ENCODE results near the gene SEMA4G. TPM values are rescaled to one million over a fixed set of nuclear protein-coding genes. Genes with fewer than 3 reads are reported as not detected.
A peak's percentile ranks its signal among the peaks of the same experiment; 100 is the strongest.

SEMA4G gene
- total RNA-seq, 1 donor from 2014 or later: 0.31 TPM

DNA sequence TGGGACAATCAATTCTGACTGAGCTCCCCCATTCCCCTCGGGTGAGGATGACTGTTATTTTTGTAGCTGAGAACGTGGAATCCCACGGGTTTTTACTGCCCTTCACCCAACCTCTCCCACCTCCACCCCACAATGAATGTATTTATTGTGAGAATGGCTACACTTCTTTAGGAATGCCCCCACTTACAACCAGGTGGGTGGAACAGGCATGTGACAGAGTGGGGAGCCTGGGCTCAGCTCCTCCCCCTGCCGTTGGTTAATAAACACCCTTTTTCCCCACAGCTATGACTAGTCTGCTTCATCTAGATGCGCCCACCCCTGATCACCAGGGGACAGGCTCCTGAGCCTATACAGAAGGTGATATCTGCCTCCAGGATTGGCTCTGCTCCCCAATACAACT, 16.0 kb downstream of the SEMA4G start:
- H3K4me3 Mint-ChIP-seq: no peak overlapping the region
- H3K27ac Mint-ChIP-seq: no peak overlapping the region
- H3K9me3 Mint-ChIP-seq: no peaks in the 10 kb centered on the region
- H3K4me1 Mint-ChIP-seq (ENCODE audit: low read depth): peaks cover 18% of the 10 kb centered on the region
- intact Hi-C loops (cut with micrococcal nuclease): no loop called here
- peaks cover 31% of the 10 kb centered on the region for H3K36me3 Mint-ChIP-seq (ENCODE audit: low read depth)
- no peak for DNase-seq (ENCODE audit: low spot score)
- H3K27me3 Mint-ChIP-seq (ENCODE audit: insufficient read depth): no peaks in the 10 kb centered on the region

DNA sequence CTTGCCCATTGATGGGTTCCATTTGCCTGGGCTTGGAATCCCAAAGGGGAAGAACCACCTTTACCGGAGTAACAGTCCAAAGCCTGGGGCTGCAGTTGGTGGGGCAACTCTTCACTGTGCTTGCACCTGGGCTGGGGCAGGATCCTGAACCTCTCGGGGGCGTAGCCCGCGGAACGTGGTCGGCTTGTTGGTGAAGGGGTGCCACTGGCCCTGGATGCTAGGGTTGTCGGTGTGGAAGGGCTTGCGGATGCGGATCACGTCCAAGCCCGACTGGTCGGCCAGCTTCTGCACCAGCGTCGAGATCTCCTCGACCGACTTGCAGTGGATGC, 17.3 kb downstream of the SEMA4G start:
- Mint-ChIP-seq H3K4me1 (ENCODE audit: low read depth) (peaks cover 24% of the 10 kb centered on the region), H3K27me3 (ENCODE audit: insufficient read depth) (no peaks in the 10 kb centered on the region)
- no peak for DNase-seq (ENCODE audit: low spot score)

GRCh38 chr10:100986952-100987684, 17.8 kb downstream of the SEMA4G start, which contains the start of the genes MRPL43 and TWNK:
MRPL43 (minus strand) TSS chr10:100987497; CDS start chr10:100987443, 54 bp downstream.
TWNK (plus strand) TSS chr10:100987543; CDS start chr10:100988211, 668 bp downstream.
- H3K9me3 Mint-ChIP-seq: no peaks in the 10 kb centered on the region
- intact Hi-C loops (cut with micrococcal nuclease): loop anchor here (1.0 kb wide), 5 partner anchors 10 to 451 kb away; partner anchors contain the start of genes PDZD7, SEMA4G and SFXN3
- H3K36me3 Mint-ChIP-seq (ENCODE audit: low read depth): peaks cover 40% of the 10 kb centered on the region
- peaks cover 24% of the 10 kb centered on the region for H3K4me1 Mint-ChIP-seq (ENCODE audit: low read depth)
- no peaks in the 10 kb centered on the region for H3K27me3 Mint-ChIP-seq (ENCODE audit: insufficient read depth)
- peak; percentile 80 for DNase-seq (ENCODE audit: low spot score)
- peak within 1 kb of the TSS; percentile 98 for H3K4me3 Mint-ChIP-seq
- H3K27ac Mint-ChIP-seq: peak within 1 kb of the TSS; percentile 85

More for the DNA sequence above, 17.3 kb downstream of the SEMA4G start:
- Mint-ChIP-seq H3K27ac (no peak overlapping the region), H3K36me3 (ENCODE audit: low read depth) (peaks cover 40% of the 10 kb centered on the region), H3K4me3 (peak overlapping the region; percentile 98), H3K9me3 (no peaks in the 10 kb centered on the region)
- intact Hi-C loops (cut with micrococcal nuclease): no loop called here

DNA sequence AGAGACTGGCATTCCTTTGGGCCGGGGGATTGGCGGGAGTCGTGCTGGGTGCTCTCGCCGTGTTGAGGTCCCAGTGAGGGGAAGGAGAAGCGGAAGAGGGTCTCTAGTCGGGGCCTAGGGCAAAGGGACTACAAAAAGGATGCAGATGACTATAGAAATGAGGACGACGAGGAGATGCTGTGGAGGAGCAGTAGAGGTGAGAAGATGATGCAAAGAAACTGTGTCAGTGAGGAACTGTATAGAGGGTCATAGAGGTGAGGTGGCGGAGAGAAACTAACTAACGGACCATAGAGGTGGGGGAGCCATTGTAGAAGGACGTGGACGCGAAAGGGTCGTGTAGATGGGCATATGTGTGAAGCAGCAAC, 18.4 kb downstream of the SEMA4G start:
- peak overlapping the region; percentile 98 for H3K4me3 Mint-ChIP-seq
- no peaks in the 10 kb centered on the region for H3K9me3 Mint-ChIP-seq
- H3K27me3 Mint-ChIP-seq (ENCODE audit: insufficient read depth): no peaks in the 10 kb centered on the region
- peak overlapping the region; percentile 85 for H3K27ac Mint-ChIP-seq
- H3K36me3 Mint-ChIP-seq (ENCODE audit: low read depth): peaks cover 38% of the 10 kb centered on the region
- peaks cover 24% of the 10 kb centered on the region for H3K4me1 Mint-ChIP-seq (ENCODE audit: low read depth)
- no peak for DNase-seq (ENCODE audit: low spot score)
- intact Hi-C loops (cut with micrococcal nuclease): loop anchor here (1.0 kb wide), 5 partner anchors 10 to 451 kb away; partner anchors contain the start of genes PDZD7, SEMA4G and SFXN3

DNA sequence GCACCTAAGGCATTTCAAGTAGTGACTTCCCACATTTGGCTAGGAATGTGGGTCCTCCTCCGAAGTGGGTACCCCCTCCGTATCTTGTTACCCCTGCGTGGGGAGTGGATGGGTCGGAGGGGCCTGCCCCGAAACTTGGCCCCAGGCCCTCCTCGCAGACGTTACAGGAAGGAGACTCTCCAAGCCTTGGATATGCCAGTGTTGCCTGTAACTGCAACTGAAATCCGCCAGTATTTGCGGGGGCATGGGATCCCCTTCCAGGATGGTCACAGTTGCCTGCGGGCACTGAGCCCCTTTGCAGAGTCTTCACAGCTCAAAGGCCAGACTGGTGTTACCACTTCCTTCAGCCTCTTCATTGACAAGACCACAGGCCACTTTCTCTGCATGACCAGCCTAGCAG, 18.9 kb downstream of the SEMA4G start:
- H3K27ac Mint-ChIP-seq: no peak overlapping the region
- no peaks in the 10 kb centered on the region for H3K9me3 Mint-ChIP-seq
- intact Hi-C loops (cut with micrococcal nuclease): no loop called here
- no peaks in the 10 kb centered on the region for H3K27me3 Mint-ChIP-seq (ENCODE audit: insufficient read depth)
- no peak for DNase-seq (ENCODE audit: low spot score)
- H3K36me3 Mint-ChIP-seq (ENCODE audit: low read depth): peaks cover 39% of the 10 kb centered on the region
- peak overlapping the region; percentile 98 for H3K4me3 Mint-ChIP-seq
- H3K4me1 Mint-ChIP-seq (ENCODE audit: low read depth): peaks cover 24% of the 10 kb centered on the region

DNA sequence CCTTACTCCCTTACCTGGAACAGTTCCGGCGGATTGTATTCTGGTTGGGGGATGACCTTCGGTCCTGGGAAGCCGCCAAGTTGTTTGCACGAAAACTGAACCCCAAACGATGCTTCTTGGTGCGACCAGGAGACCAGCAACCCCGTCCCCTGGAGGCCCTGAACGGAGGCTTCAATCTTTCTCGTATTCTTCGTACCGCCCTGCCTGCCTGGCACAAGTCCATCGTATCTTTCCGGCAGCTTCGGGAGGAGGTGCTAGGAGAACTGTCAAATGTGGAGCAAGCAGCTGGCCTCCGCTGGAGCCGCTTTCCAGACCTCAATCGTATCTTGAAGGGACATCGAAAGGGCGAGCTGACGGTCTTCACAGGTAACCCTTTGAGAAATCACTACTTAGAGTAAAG, 19.8 kb downstream of the SEMA4G start:
- Mint-ChIP-seq H3K27me3 (ENCODE audit: insufficient read depth) (no peaks in the 10 kb centered on the region), H3K4me1 (ENCODE audit: low read depth) (peaks cover 24% of the 10 kb centered on the region), H3K4me3 (peak overlapping the region; percentile 98)

GRCh38 chr10:100993986-100994708, 24.8 kb downstream of the SEMA4G start:
- DNase-seq (ENCODE audit: low spot score): no peak
- H3K4me1 Mint-ChIP-seq (ENCODE audit: low read depth): peaks cover 32% of the 10 kb centered on the region
- H3K27me3 Mint-ChIP-seq (ENCODE audit: insufficient read depth): peaks cover 2% of the 10 kb centered on the region
- H3K9me3 Mint-ChIP-seq: no peaks in the 10 kb centered on the region
- no peak overlapping the region for H3K4me3 Mint-ChIP-seq
- H3K36me3 Mint-ChIP-seq (ENCODE audit: low read depth): peaks cover 39% of the 10 kb centered on the region
- no peak overlapping the region for H3K27ac Mint-ChIP-seq
- intact Hi-C loops (cut with micrococcal nuclease): no loop called here

More for the DNA sequence above, 19.8 kb downstream of the SEMA4G start:
- peaks cover 45% of the 10 kb centered on the region for H3K36me3 Mint-ChIP-seq (ENCODE audit: low read depth)
- no peak overlapping the region for H3K27ac Mint-ChIP-seq
- no peaks in the 10 kb centered on the region for H3K9me3 Mint-ChIP-seq
- intact Hi-C loops (cut with micrococcal nuclease): no loop called here
- no peak for DNase-seq (ENCODE audit: low spot score)

GRCh38 chr10:100995181-100995580, 25.9 kb downstream of the SEMA4G start:
- Mint-ChIP-seq H3K4me1 (ENCODE audit: low read depth) (peaks cover 31% of the 10 kb centered on the region), H3K4me3 (peak overlapping the region; percentile 88), H3K9me3 (no peaks in the 10 kb centered on the region), H3K27me3 (ENCODE audit: insufficient read depth) (peaks cover 2% of the 10 kb centered on the region), H3K36me3 (ENCODE audit: low read depth) (peaks cover 32% of the 10 kb centered on the region), H3K27ac (no peak overlapping the region)
- intact Hi-C loops (cut with micrococcal nuclease): loop anchor here (5.0 kb wide), 1 partner anchor 787 kb away; the partner anchor contains the start of gene NPM3
- no peak for DNase-seq (ENCODE audit: low spot score)

DNA sequence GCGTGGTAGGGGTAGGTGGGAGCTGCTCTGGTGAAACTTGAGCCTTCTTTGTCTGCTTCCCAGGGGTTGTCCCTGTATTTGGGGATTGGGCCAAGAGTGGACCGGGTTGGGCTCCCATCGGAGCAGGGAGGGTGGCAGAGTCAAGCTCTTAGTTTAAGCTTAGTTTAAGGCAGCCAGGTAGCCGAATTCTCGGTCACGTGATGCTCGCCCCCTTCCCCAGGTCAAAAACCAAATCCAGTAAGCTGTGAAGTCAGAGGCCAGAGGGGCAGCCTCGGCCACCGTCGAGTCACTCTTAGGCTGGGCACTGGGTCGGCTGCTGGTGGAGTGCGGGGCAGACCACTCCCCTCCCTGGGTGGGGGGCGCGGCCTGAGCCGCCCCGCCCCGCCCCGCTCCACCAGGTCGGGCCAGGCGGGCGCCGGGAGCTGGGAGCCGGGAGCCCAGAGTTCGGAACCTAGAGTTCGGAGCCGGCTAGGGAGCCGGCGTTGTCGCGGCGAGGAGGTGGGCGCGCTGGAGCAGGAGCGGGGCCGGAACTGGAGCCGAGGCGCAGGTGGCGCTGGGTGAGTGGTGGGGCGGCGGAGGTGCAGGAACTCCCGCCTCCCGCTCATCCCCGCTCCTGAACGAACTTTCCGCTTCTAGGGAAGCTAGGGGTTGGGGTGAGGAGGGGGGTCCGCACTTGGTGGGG, 27.5 kb downstream of the SEMA4G start:
- peak overlapping the region; percentile 92 for H3K27ac Mint-ChIP-seq
- peaks cover 4% of the 10 kb centered on the region for H3K27me3 Mint-ChIP-seq (ENCODE audit: insufficient read depth)
- peaks cover 22% of the 10 kb centered on the region for H3K36me3 Mint-ChIP-seq (ENCODE audit: low read depth)
- peaks cover 29% of the 10 kb centered on the region for H3K4me1 Mint-ChIP-seq (ENCODE audit: low read depth)
- peak overlapping the region; percentile 88 for H3K4me3 Mint-ChIP-seq
- intact Hi-C loops (cut with micrococcal nuclease): loop anchor here (1.0 to 5.0 kb wide), 4 partner anchors 10 to 785 kb away; partner anchors contain the start of genes MRPL43, NPM3 and TWNK
- no peaks in the 10 kb centered on the region for H3K9me3 Mint-ChIP-seq
- DNase-seq (ENCODE audit: low spot score): peak; percentile 26

- peak overlapping the region; percentile 88 for H3K4me3 Mint-ChIP-seq
- H3K27ac Mint-ChIP-seq: peak overlapping the region; percentile 92
- H3K4me1 Mint-ChIP-seq (ENCODE audit: low read depth): peaks cover 29% of the 10 kb centered on the region
- no peaks in the 10 kb centered on the region for H3K9me3 Mint-ChIP-seq
- H3K36me3 Mint-ChIP-seq (ENCODE audit: low read depth): peaks cover 22% of the 10 kb centered on the region
- peak; percentile 71 for DNase-seq (ENCODE audit: low spot score)
- intact Hi-C loops (cut with micrococcal nuclease): loop anchor here (1.0 to 5.0 kb wide), 6 partner anchors 10 to 785 kb away; partner anchors contain the start of genes MRPL43, NPM3, PDZD7 and SFXN3
- H3K27me3 Mint-ChIP-seq (ENCODE audit: insufficient read depth): peaks cover 4% of the 10 kb centered on the region
Measured at GRCh38 chr10:100997360-100998182, 28.3 kb downstream of the SEMA4G start.

GRCh38 chr10:100998183-100998990, 29.1 kb downstream of the SEMA4G start:
- H3K27me3 Mint-ChIP-seq (ENCODE audit: insufficient read depth): peaks cover 4% of the 10 kb centered on the region
- peaks cover 29% of the 10 kb centered on the region for H3K4me1 Mint-ChIP-seq (ENCODE audit: low read depth)
- intact Hi-C loops (cut with micrococcal nuclease): loop anchor here (1.0 to 5.0 kb wide), 3 partner anchors 15 to 784 kb away; partner anchors contain the start of genes NPM3, PDZD7 and SFXN3
- DNase-seq (ENCODE audit: low spot score): peak; percentile 37
- H3K36me3 Mint-ChIP-seq (ENCODE audit: low read depth): peaks cover 18% of the 10 kb centered on the region
- H3K9me3 Mint-ChIP-seq: no peaks in the 10 kb centered on the region
- peak overlapping the region; percentile 93 for H3K27ac Mint-ChIP-seq
- peak overlapping the region; percentile 88 for H3K4me3 Mint-ChIP-seq
